Hippocampal formation (tissue), 2 donors: ENCODE data around the gene NCEH1.
"Not testable (repeated sequence)": the region's sequence is repeated elsewhere in the genome, so short reads cannot be mapped to it uniquely, and the experiment has no call there.

Experiments used
- DNase-seq, 2 donors: peaks; one replicate each; lab custom pipeline; 2025; lab: John Stamatoyannopoulos, UW

The NCEH1 gene, protein sequence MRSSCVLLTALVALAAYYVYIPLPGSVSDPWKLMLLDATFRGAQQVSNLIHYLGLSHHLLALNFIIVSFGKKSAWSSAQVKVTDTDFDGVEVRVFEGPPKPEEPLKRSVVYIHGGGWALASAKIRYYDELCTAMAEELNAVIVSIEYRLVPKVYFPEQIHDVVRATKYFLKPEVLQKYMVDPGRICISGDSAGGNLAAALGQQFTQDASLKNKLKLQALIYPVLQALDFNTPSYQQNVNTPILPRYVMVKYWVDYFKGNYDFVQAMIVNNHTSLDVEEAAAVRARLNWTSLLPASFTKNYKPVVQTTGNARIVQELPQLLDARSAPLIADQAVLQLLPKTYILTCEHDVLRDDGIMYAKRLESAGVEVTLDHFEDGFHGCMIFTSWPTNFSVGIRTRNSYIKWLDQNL

DNA sequence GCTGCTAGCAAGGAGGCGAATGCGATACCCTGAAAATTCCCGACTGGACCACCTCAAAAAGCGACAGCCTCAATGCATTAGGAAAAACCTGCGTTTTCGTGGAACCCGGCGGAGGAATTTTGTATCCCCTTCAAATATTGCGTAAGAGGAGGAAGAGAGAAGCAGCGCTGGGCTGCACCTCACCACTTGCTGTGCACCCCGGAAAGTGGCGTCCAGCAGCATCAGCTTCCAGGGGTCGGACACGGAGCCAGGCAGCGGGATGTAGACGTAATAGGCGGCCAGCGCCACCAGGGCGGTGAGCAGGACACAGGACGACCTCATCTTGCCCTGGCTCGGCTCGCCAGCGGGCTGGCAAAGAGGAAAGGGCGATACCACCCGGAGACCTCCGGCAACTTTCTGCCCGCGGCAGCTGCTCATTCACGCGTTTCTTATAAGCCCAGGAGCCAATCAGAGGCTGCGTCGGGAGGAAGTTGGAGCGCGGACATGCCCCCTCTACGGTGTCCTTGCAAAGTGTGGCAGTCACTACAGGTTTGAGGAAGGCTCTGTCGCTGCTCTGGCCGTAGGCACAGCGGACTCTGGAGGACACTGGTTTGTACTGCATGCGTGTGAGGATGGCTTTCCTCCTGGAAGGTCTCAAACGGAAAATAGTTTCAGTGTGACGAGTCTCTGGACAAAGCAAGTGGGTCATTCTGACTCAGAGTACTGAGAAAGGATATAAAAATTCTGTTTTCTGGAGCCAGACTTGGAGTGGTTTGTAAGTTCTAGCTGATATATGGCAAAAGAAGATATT lies at the start of gene NCEH1:
NCEH1 (minus strand) TSS at position 404 of the 790 bp plus-strand sequence; CDS start at position 321, 83 bp downstream.
- DNase-seq: peak; percentile 76 to 93

DNA sequence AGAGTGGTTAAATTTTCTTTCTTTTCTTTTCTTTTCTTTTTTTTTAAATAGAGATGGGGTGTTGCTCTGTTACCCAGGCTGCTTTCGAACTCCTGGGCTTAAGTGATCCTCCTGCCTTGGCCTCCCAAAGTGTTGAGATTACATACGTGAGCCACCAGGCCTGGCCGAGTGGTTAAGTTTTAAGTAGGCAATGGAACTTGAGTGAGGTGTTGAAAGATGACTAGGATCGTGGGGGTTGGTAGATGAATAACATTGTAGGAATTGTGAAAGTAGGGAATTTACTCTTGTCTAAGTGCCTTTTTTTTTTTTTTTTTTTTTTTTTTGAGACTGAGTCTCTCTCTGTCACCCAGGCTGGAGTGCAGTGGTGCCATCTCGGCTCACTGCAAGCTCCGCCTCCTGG lies 49.5 kb upstream of the NCEH1 start:
- DNase-seq: not testable (repeated sequence)

DNA sequence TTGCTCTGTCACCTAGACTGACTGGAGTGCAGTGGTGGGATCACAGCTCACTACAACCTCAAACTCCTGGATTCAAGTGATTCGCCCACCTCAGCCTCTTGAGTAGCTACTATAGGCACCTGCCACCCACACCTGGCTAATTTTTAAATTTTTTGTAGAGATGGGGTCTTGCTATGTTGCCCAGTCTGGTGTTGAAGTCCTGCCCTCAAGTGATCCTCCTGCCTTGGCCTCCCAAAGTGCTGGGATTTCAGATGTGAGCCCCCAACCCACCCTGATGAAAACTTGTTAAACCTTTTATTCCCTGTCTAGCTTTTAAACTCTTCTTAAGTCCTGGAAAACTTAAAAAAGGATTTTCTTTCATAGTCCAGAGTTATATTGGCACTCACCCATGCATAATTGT lies 42.3 kb upstream of the NCEH1 start:
- DNase-seq: no peak

DNA sequence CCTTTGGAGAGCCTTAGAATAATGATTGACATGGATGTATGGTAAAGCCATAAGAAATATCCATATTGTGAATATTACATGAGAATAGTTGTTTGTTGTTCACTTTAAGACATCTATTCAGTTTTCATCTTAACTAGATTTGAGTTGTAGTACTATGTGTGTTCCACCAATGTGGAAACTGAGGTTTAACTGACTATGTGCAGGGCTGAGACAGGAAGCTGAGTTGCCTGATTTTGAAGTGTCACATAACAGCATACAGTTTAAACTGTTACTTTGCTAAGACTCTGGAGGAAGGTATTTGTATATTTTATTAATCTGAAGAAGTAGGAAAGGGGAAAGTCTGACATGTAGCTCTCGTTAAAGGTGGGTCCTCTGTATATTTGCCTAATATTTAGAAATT lies 41.8 kb upstream of the NCEH1 start:
- DNase-seq: no peak

DNA sequence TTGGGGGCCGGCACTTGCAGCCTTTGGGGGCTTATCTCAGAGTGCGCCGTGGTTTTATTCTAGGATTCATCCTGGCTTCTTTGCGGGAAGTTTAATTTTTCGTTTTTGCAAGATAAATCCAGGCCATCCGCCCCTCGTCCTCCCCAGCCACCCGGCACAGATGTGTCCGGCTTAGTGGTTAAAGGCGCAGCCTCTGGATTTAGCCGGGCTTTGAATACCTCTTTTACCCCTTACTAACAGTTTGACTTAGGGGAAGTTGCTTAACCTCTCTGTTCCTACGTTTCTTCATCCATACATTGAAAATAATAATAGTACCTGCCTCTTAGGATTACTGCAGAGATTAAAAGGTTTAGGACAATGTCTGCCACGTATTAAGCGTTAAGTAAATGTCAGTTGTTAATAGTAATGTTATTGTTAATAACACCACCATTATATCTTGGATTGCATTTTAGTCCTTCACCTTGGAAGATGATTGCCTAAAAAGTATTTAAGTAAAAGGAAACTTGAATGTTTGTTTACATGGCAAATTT lies 40.4 kb upstream of the NCEH1 start:
- peak in 1 of 2 donors; percentile 14 for DNase-seq

DNA sequence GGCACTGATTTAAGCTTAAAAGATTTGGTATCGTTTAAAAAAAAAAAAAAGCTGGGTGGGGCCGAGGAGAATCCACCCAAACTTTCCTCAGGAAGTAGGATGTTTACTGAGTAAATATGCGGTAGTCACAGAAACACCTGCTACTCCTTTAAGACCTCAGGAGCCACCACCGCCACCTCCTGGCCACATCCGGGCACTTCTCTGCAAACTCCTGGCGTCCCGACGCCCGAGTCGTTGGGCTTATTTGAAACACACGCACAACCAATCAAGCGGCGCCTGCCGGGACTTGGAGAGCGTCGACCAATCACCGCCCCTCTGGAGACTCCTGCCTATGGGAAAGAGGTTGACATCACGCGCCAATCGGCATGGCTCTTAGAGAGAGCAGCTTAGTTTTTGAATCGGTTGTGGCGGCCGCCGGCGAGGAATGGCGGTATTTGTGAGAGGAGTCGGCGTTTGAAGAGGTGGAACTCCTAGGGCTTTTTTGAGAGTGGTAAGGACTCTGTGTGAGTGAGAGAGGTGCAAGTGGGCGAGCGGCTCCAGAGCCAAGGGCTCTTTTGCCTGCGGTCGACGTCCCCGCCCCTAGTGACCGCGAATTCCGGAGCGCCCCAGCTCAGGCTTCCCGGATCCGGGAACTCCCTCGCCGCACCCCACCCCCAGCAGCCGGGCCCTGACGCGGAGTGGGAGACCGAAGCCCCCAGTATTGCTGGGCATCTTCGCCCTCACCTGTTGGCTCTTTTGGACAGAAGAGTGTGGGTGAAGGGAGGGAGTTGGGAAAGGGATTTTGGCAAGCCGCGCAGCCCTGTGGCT lies 39.7 kb upstream of the NCEH1 start, which contains the start of gene ECT2:
ECT2 (plus strand) TSS at position 359 of the 807 bp plus-strand sequence. CDS start 3,805 bp downstream, outside the sequence.
- DNase-seq: peak; percentile 98 to 99

DNA sequence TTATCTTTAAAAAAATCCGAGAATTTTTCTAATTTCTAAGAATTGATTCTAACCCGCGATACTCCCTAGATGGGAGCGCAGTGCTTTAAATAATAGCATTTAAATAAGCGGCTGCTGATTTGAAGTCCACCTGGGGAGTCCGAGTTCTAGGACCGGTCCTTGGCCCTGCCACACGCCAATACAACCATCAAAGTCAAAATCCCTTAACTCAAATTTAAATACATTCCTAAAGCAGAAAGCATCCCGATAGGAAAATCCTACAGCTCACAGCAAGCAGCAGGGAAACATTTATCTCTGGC lies 39.2 kb upstream of the NCEH1 start:
- DNase-seq: no peak

DNA sequence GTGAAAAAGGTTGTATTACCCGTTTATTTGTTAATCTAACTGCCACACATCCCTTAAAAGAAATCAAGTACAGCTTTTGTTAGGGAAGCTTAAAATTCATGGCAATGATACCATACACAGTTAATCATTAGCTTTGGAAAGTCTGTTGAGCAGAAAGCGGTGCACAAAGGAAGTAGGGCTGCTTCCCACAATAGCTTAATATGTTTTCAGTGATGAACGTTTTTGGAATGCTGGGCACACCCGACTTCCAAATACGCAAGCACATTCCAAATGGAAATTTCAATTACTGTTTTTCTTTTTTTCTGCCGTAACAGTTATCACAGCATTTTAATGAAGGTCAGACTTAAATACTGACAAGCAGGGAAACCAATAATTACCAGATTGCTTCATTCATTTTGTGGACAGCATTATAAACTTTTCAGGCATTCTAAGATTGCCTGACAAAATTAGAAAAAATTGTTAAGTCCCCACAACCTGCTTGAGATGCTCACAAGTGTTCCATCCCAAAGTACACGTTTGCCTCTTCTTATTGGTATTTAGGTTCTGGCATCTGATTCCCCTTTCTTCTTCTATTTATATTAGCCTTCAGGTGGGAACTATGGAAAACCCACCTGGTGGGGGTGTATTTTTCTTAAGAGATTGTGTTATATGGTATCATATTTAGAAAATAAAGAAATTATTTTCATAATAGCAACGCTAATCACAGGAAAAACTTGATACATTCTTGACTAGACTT lies 38.5 kb upstream of the NCEH1 start:
- peak in 1 of 2 donors; percentile 49 for DNase-seq

DNA sequence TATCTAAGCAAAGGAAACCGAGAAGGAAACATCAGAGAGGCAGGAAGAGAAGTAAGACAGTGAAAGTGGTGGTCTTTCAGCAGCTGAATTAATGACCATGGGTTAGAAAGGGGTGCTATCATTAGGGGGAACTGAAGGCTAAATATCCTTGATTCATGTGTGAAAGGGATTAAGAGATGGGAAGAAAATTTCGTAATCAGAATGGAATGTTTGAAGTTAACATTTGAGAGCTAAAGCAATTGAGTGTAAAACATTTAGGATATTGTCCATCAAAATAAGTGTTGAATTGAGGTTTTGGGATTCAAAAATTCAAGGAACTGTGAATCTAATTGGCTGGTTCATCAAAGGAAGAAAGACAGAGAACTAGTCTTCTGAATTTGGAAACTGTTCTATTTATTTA lies 35.6 kb upstream of the NCEH1 start:
- DNase-seq: no peak

DNA sequence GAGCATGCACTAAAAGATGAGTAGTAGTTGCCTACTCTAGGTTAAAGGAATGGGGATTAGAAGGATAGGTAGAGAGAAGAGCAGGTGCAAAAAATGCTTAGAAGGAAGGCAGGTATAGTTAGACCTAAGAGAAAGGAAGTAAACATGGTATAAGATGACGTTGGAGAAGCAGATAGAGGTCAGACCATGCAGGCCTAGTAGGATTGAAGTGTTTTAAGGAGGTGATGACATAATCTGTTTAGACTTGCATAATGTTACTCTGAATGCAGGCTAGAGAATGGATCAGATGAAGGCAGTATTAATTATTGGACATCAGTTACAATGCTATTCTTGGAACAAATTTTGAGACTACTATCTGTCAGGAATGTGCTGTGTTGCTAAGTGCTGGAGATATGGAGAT lies 28.6 kb upstream of the NCEH1 start:
- DNase-seq: no peak

DNA sequence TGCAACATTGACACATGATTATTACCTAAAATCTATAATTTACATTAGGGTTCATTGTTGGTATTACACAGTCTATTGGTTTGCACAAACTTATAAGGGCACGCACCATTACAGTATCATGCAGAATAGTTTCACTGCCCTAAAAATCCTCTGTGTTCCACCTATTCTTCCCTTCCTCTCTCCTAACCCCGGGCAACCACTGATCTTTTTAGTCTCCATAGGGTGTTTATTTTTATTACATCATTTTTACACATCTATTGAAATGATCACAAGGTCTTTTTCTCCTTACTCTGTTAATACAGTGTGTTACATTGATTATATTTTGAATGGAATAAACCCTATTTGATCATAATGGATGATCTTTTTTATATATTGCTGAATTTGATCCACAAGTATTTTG lies 24.1 kb upstream of the NCEH1 start:
- DNase-seq: no peak

DNA sequence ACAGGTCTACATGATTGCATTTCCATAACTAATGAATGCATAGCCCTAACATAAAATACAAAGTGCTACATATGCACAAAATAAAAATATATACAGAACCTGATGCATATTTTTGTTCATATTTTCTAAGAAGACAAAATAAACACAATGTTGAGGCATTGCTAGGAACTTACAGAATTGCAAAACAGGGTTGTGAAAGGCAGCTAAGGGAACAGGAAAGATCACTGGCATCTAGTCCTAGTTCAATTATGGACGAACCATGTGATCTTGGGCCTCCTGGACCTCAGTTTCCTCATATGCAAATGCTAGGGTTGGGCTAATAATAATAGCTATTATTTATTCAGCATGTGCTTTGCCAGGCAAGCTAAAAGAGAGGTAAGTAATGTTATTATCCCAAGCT lies 15.5 kb upstream of the NCEH1 start:
- no peak for DNase-seq

DNA sequence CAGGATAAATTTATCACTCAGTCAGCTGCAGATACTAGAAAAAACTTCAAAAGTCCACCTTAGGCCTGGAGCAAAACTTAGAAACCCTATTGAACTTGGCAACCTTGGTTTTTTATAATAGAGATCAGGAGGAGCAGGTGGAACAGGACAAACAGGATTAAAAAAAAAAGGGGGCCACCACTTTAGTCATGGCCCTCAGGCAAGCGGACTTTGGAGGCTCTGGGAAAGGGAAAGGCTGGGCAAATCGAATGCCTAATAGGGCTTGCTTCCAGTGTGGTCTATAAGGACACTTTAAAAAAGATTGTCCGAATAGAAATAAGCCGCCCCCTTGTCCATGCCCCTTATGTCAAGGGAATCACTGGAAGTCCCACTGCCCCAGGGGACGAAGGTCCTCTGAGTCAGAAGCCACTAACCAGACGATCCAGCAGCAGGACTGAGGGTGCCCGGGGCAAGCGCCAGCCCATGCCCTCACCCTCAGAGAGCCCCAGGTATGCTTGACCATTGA lies 11.7 kb upstream of the NCEH1 start:
- DNase-seq: not testable (repeated sequence)

DNA sequence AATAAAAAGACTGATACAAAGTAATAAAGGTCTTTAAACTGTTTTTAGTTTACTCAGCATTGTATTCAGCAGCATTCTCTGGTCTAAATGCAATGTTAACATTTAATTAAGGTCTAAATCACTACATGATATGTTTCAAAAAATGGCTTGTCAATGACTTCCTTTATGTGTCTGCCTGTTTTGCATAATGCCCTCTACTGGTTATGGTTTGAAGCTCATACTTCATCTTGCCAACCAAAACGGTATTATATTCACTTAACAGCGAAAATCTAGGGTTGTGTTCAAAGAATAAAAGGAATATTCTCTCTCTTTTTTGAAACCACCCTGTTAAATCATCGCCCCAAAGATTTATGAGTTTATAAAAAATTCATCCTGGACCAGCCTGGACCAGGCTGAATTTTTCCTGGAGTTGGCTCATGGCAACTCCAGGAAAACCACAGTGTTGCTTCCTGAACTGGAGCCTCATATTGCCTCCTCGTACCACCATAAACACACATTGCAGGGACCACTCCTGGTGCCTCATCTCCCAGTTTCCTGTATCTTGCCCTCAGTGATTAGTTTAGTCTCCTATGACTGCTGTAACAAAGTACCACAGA lies 6.7 kb upstream of the NCEH1 start:
- DNase-seq: no peak

DNA sequence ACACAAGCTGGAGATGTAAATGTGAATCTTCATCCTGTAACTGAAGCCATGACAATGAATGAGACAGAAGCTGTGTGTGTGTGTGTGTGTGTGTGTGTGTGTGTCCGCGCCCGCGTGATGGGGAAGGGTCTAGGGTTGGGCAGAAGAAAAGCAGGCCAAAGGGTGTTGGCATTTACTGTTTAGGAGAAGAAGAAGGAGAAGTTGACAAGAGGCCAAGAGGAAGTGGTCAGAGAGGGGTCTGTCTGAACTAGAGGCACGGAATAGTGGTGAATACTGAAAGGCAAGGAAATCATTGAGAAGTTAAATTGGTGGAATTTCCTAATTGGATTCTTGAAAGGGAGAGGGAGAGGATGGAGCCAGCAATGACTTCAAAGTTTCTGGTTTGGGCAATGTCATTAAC lies 5.6 kb upstream of the NCEH1 start:
- peak; percentile 10 to 25 for DNase-seq

DNA sequence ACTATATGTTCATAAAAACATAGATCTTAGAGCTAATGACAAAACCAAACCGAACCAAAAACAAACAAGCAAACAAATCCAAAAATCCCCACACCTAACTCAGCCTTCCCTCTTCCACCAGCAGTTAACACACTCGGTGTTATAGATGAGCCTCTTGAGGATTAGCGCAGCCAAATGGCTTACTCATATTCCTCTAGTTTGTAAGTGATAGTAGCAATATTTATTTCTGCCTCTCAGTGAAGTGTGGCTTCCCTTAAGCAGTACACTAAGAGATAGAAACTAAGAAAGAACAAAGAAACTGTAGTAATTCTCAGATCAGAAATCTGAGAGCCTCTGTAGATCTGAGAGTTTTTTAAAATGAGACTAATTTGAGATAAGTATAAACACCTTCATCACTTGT lies 2.4 kb upstream of the NCEH1 start:
- no peak for DNase-seq

DNA sequence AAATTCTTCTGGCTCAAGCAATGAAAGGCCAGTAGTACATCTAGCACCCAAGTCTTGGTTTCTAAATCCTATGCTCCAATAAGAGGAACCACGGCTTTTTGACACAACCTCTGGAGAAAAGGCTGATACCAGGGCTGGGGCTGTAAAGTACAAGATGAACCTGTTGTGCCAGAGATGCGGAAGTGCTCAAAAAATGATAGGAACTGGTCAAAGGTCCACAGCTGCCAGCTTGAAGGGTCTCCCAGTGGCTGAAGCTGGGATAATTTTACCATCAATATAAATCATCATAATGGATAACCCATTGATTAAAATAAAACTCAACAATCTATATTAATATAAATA lies 558 bp upstream of the NCEH1 start:
- DNase-seq: no peak

DNA sequence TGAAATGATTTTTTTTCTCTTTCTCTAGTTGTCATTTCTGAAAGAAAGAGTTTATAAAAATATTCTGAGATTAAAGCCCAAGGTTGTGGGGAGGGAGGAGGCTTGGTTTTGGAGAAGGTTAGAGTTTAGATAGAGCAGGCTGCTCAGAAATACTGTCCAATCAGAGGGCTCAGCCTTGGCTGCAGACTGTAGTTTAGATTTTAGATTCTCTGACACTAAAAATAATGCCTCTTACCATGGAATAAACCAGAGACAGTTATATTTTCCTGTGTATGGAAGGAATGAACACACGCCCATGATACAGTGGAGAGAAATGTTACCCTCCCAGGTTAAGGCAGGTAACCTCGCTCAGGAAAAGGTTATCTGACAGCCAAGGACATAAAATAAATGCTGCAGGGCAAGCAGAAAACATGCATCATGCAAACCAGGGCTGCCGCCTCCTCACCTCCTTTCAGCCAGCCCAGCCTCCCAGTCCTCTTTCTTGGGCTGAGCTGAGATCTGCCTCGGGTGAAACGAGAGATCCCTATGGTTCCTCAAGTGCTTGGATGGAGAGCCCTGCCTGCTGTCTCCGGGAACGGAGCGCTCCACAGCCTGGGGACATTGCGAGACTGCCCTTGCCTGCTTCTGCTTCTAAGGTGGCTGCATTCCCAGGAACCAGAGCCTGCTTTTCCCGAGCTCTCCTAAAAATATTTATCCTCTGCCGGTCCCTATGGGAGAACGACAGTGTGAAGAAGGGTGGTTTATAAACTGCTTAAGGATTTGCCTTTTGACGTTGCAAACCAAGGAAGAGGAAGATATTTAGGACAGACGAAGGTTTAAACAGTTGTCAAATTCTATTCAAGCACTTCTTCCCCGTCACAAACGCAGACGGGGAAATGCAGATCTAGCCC lies 848 bp downstream of the NCEH1 start:
- no peak for DNase-seq

DNA sequence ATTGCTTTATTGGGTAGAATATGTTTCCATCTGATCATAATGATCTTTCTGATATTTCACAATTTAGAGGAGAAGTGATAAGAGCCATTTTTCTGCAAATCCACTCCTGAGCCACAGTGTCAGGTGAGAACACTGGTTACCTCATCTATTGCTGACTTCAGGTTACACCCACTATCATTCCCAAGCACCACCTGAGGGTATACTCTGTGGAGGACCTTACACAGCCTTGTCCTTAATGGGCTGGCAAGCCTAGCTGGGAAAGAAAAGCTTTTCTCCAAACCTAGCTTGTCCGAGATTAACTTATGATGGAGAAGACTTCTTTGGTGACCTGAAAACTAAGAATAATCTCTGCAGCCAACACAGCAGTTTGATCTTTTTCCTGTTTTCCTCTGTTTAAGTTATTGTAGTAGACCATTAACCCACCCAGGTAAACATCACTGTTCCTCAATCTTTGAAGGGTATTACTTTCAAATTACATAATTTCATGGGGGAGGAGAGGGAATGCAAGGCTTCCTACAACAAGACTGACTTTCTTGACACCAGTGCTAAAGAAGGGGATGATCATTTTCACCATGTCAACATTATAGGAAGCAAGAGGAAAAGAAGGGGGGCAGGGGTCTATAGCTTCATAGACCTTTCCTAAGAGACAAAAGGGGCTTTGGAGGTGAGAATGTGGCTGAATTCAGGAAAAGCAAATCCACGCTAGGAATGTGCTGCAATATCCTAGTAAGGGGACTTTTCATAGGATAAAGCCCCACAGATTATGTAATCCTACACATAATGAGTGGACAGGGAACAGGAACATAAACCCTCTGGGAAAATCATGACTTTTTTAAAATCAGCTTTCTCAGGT lies 1.7 kb downstream of the NCEH1 start:
- no peak for DNase-seq
